ENCODE measurements around the gene SMPX. TPM values are rescaled to one million over a fixed set of nuclear protein-coding genes. Genes with fewer than 3 reads are reported as not detected.
A peak's percentile ranks its signal among the peaks of the same experiment; 100 is the strongest.

Gene SMPX
- total RNA-seq, 1 donor from 2014 or later: not detected

GRCh38 chrX:21745756-21746155 lies 12.2 kb downstream of the SMPX start:
- Mint-ChIP-seq H3K4me1 (no peaks in the 10 kb centered on the region), H3K36me3 (ENCODE audit: low read depth) (no peaks in the 10 kb centered on the region), H3K27ac (no peak overlapping the region), H3K9me3 (no peaks in the 10 kb centered on the region), H3K27me3 (peaks cover 3% of the 10 kb centered on the region), H3K4me3 (no peak overlapping the region)
- TF ChIP-seq, protein P1, sequence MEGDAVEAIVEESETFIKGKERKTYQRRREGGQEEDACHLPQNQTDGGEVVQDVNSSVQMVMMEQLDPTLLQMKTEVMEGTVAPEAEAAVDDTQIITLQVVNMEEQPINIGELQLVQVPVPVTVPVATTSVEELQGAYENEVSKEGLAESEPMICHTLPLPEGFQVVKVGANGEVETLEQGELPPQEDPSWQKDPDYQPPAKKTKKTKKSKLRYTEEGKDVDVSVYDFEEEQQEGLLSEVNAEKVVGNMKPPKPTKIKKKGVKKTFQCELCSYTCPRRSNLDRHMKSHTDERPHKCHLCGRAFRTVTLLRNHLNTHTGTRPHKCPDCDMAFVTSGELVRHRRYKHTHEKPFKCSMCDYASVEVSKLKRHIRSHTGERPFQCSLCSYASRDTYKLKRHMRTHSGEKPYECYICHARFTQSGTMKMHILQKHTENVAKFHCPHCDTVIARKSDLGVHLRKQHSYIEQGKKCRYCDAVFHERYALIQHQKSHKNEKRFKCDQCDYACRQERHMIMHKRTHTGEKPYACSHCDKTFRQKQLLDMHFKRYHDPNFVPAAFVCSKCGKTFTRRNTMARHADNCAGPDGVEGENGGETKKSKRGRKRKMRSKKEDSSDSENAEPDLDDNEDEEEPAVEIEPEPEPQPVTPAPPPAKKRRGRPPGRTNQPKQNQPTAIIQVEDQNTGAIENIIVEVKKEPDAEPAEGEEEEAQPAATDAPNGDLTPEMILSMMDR (IDR thresholded peaks at IDR 0.05): no peak
- ChIA-PET CTCF (interaction anchor here (0.6 to 2.0 kb wide), 8 partner anchors 11 to 1493 kb away, joined by 3 to 11 read pairs (median 4); no protein-coding TSS in a partner anchor), POLR2A (no interaction called here)
- no peak for ATAC-seq (ENCODE audit: low read depth)
- intact Hi-C loops (cut with micrococcal nuclease): loop anchor here (1.0 to 2.0 kb wide), 2 partner anchors 265 to 1218 kb away; no protein-coding TSS in a partner anchor
- peak; percentile 13 for DNase-seq

- Mint-ChIP-seq H3K9me3 (no peaks in the 10 kb centered on the region), H3K27me3 (peaks cover 3% of the 10 kb centered on the region), H3K27ac (no peak overlapping the region), H3K4me1 (no peaks in the 10 kb centered on the region), H3K4me3 (no peak overlapping the region), H3K36me3 (ENCODE audit: low read depth) (no peaks in the 10 kb centered on the region)
- ChIA-PET POLR2A (no interaction called here), CTCF (interaction anchor here (1.2 to 2.0 kb wide), 2 partner anchors 1213 to 1215 kb away, joined by 3 to 11 read pairs; no protein-coding TSS in a partner anchor)
- ATAC-seq (ENCODE audit: low read depth) (no peak), DNase-seq (no peak)
- intact Hi-C loops (cut with micrococcal nuclease): loop anchor here (1.0 to 2.0 kb wide), 2 partner anchors 264 to 1217 kb away; no protein-coding TSS in a partner anchor
- TF ChIP-seq, protein P1 (IDR thresholded peaks at IDR 0.05): no peak
Observed at GRCh38 chrX:21744721-21745120, 13.2 kb downstream of the SMPX start.

DNA sequence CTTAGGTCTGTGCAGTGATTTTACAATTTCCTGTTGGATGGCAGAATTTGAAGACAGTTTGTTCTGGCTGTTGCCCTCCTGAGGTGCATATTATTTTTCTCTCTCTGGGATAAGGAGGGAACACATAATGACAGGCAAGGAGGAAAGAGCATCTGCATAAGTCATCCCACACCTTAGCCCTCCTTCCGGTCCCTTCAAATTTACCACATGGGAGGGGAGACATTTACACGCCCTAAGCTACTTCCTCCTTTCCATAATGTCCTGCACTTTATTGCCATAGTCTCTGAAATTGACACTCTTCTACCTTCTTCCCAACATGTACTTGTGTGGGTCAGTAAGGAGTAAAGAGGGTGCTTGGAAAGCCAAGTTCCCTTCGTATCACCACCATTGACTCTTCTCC lies 13.9 kb downstream of the SMPX start:
- intact Hi-C loops (cut with micrococcal nuclease): loop anchor here (2.0 kb wide), 1 partner anchor 263 kb away; no protein-coding TSS in a partner anchor
- CTCF ChIA-PET: interaction anchor here (1.2 kb wide), 1 partner anchor 1215 kb away, joined by 3 read pairs; no protein-coding TSS in a partner anchor
- ATAC-seq (ENCODE audit: low read depth): no peak

GRCh38 chrX:21741869-21742701 lies 15.8 kb downstream of the SMPX start:
- POLR2A ChIA-PET: no interaction called here
- H3K9me3 Mint-ChIP-seq: no peaks in the 10 kb centered on the region

More for the DNA sequence above, 13.9 kb downstream of the SMPX start:
- H3K36me3 Mint-ChIP-seq (ENCODE audit: low read depth): no peaks in the 10 kb centered on the region
- H3K4me3 Mint-ChIP-seq: no peak overlapping the region
- H3K27me3 Mint-ChIP-seq: peaks cover 3% of the 10 kb centered on the region
- H3K27ac Mint-ChIP-seq: no peak overlapping the region
- H3K9me3 Mint-ChIP-seq: no peaks in the 10 kb centered on the region
- DNase-seq: no peak
- POLR2A ChIA-PET: no interaction called here
- H3K4me1 Mint-ChIP-seq: no peaks in the 10 kb centered on the region
- TF ChIP-seq, protein P1 (IDR thresholded peaks at IDR 0.05): no peak

More at GRCh38 chrX:21741869-21742701, 15.8 kb downstream of the SMPX start:
- Mint-ChIP-seq H3K27ac (no peak overlapping the region), H3K36me3 (ENCODE audit: low read depth) (no peaks in the 10 kb centered on the region), H3K4me3 (no peak overlapping the region), H3K4me1 (no peaks in the 10 kb centered on the region), H3K27me3 (peaks cover 5% of the 10 kb centered on the region)
- CTCF ChIA-PET: interaction anchor here (1.3 to 1.5 kb wide), 2 partner anchors 262 to 1213 kb away, joined by 3 to 4 read pairs; no protein-coding TSS in a partner anchor
- intact Hi-C loops (cut with micrococcal nuclease): no loop called here
- DNase-seq: no peak
- TF ChIP-seq, protein P1 (IDR thresholded peaks at IDR 0.05): no peak
- no peak for ATAC-seq (ENCODE audit: low read depth)
